ENCODE measurements around the gene MED9. TPM values are rescaled to one million over a fixed set of nuclear protein-coding genes. Genes with fewer than 3 reads are reported as not detected.
"Not testable (repeated sequence)": the region's sequence is repeated elsewhere in the genome, so short reads cannot be mapped to it uniquely, and the experiment has no call there.

Gene MED9
- total RNA-seq, 2 experiments from 2014 or later = 14.9 to 15.0 TPM

GRCh38 chr17:17443173-17443572 is 33.6 kb upstream of the MED9 start:
- H3K36me3 Mint-ChIP-seq (ENCODE audit: low read depth) = no peaks in the 10 kb centered on the region
- ChIA-PET CTCF (no interaction called here), POLR2A (no interaction called here)
- no peaks in the 10 kb centered on the region for H3K9me3 Mint-ChIP-seq (ENCODE audit: insufficient read depth)
- peaks cover 8% of the 10 kb centered on the region for H3K4me1 Mint-ChIP-seq (ENCODE audit: low read depth)
- DNase-seq (no peak), ATAC-seq (no peak)
- no peak overlapping the region for H3K4me3 Mint-ChIP-seq
- no peak overlapping the region for H3K27ac Mint-ChIP-seq
- H3K27me3 Mint-ChIP-seq (ENCODE audit: low read depth) = peaks cover 4% of the 10 kb centered on the region

- no peak overlapping the region for H3K4me3 Mint-ChIP-seq
- H3K36me3 Mint-ChIP-seq (ENCODE audit: low read depth) = no peaks in the 10 kb centered on the region
- ChIA-PET POLR2A (no interaction called here), CTCF (no interaction called here)
- ATAC-seq = no peak
- no peaks in the 10 kb centered on the region for H3K4me1 Mint-ChIP-seq (ENCODE audit: low read depth)
- H3K27ac Mint-ChIP-seq = no peak overlapping the region
- no peaks in the 10 kb centered on the region for H3K9me3 Mint-ChIP-seq (ENCODE audit: insufficient read depth)
- no peak for DNase-seq
- peaks cover 4% of the 10 kb centered on the region for H3K27me3 Mint-ChIP-seq (ENCODE audit: low read depth)
Measured at GRCh38 chr17:17445296-17445924, 31.4 kb upstream of the MED9 start.

- H3K27me3 Mint-ChIP-seq (ENCODE audit: low read depth) = peaks cover 4% of the 10 kb centered on the region
- H3K4me1 Mint-ChIP-seq (ENCODE audit: low read depth) = no peaks in the 10 kb centered on the region
- no peak overlapping the region for H3K27ac Mint-ChIP-seq
Measured at GRCh38 chr17:17445925-17446665, 30.7 kb upstream of the MED9 start.

GRCh38 chr17:17446666-17447155 is 30.1 kb upstream of the MED9 start:
- Mint-ChIP-seq H3K9me3 (ENCODE audit: insufficient read depth) (no peaks in the 10 kb centered on the region), H3K4me3 (no peak overlapping the region), H3K27ac (no peak overlapping the region), H3K4me1 (ENCODE audit: low read depth) (no peaks in the 10 kb centered on the region), H3K27me3 (ENCODE audit: low read depth) (peaks cover 7% of the 10 kb centered on the region), H3K36me3 (ENCODE audit: low read depth) (no peaks in the 10 kb centered on the region)
- POLR2A ChIA-PET = interaction anchor here (0.8 kb wide), 1 partner anchor 35 kb away, joined by 3 read pairs; no protein-coding TSS in a partner anchor
- ATAC-seq = no peak
- no peak for DNase-seq
- CTCF ChIA-PET = no interaction called here

More at GRCh38 chr17:17445925-17446665, 30.7 kb upstream of the MED9 start:
- Mint-ChIP-seq H3K9me3 (ENCODE audit: insufficient read depth) (no peaks in the 10 kb centered on the region), H3K36me3 (ENCODE audit: low read depth) (no peaks in the 10 kb centered on the region), H3K4me3 (no peak overlapping the region)
- ATAC-seq = no peak
- no peak for DNase-seq
- POLR2A ChIA-PET = no interaction called here
- CTCF ChIA-PET = no interaction called here

GRCh38 chr17:17447264-17447663 is 29.5 kb upstream of the MED9 start:
- Mint-ChIP-seq H3K4me3 (no peak overlapping the region), H3K27me3 (ENCODE audit: low read depth) (peaks cover 7% of the 10 kb centered on the region), H3K27ac (no peak overlapping the region), H3K4me1 (ENCODE audit: low read depth) (no peaks in the 10 kb centered on the region), H3K9me3 (ENCODE audit: insufficient read depth) (no peaks in the 10 kb centered on the region), H3K36me3 (ENCODE audit: low read depth) (no peaks in the 10 kb centered on the region)
- DNase-seq = no peak
- ATAC-seq = no peak
- ChIA-PET POLR2A (interaction anchor here (0.8 kb wide), 1 partner anchor 34 kb away, joined by 3 read pairs; no protein-coding TSS in a partner anchor), CTCF (no interaction called here)

- CTCF ChIA-PET = interaction anchor here (1.1 kb wide), 1 partner anchor 8 kb away, joined by 3 read pairs; no protein-coding TSS in a partner anchor
Measured at GRCh38 chr17:17448076-17448475, 28.7 kb upstream of the MED9 start.

GRCh38 chr17:17448723-17449122 is 28.1 kb upstream of the MED9 start:
- Mint-ChIP-seq H3K4me3 (no peak overlapping the region), H3K27me3 (ENCODE audit: low read depth) (peaks cover 7% of the 10 kb centered on the region), H3K27ac (no peak overlapping the region), H3K9me3 (ENCODE audit: insufficient read depth) (no peaks in the 10 kb centered on the region), H3K4me1 (ENCODE audit: low read depth) (no peaks in the 10 kb centered on the region), H3K36me3 (ENCODE audit: low read depth) (no peaks in the 10 kb centered on the region)
- POLR2A ChIA-PET = no interaction called here
- DNase-seq (no peak), ATAC-seq (no peak)
- CTCF ChIA-PET = interaction anchor here (0.8 to 1.1 kb wide), 2 partner anchors 8 to 93 kb away, joined by 3 to 4 read pairs; no protein-coding TSS in a partner anchor

More at GRCh38 chr17:17448076-17448475, 28.7 kb upstream of the MED9 start:
- Mint-ChIP-seq H3K9me3 (ENCODE audit: insufficient read depth) (no peaks in the 10 kb centered on the region), H3K27ac (no peak overlapping the region), H3K4me1 (ENCODE audit: low read depth) (no peaks in the 10 kb centered on the region), H3K4me3 (no peak overlapping the region), H3K36me3 (ENCODE audit: low read depth) (no peaks in the 10 kb centered on the region), H3K27me3 (ENCODE audit: low read depth) (peaks cover 7% of the 10 kb centered on the region)
- DNase-seq (no peak), ATAC-seq (no peak)
- POLR2A ChIA-PET = no interaction called here

GRCh38 chr17:17453088-17453487 is 23.7 kb upstream of the MED9 start:
- CTCF ChIA-PET = no interaction called here
- peaks cover 8% of the 10 kb centered on the region for H3K27me3 Mint-ChIP-seq (ENCODE audit: low read depth)
- no peaks in the 10 kb centered on the region for H3K4me1 Mint-ChIP-seq (ENCODE audit: low read depth)
- no peaks in the 10 kb centered on the region for H3K36me3 Mint-ChIP-seq (ENCODE audit: low read depth)
- DNase-seq (no peak), ATAC-seq (no peak)
- POLR2A ChIA-PET = no interaction called here
- H3K4me3 Mint-ChIP-seq = no peak overlapping the region
- no peaks in the 10 kb centered on the region for H3K9me3 Mint-ChIP-seq (ENCODE audit: insufficient read depth)
- no peak overlapping the region for H3K27ac Mint-ChIP-seq

- H3K9me3 Mint-ChIP-seq (ENCODE audit: insufficient read depth) = no peaks in the 10 kb centered on the region
- DNase-seq (no peak), ATAC-seq (no peak)
- ChIA-PET CTCF (no interaction called here), POLR2A (no interaction called here)
- H3K36me3 Mint-ChIP-seq (ENCODE audit: low read depth) = no peaks in the 10 kb centered on the region
- no peak overlapping the region for H3K4me3 Mint-ChIP-seq
- H3K27ac Mint-ChIP-seq = no peak overlapping the region
- H3K27me3 Mint-ChIP-seq (ENCODE audit: low read depth) = peaks cover 7% of the 10 kb centered on the region
- no peaks in the 10 kb centered on the region for H3K4me1 Mint-ChIP-seq (ENCODE audit: low read depth)
Measured at GRCh38 chr17:17454276-17454675, 22.5 kb upstream of the MED9 start.

- H3K27ac Mint-ChIP-seq; H3K27me3 Mint-ChIP-seq (ENCODE audit: low read depth); CTCF ChIA-PET; H3K4me1 Mint-ChIP-seq (ENCODE audit: low read depth); ATAC-seq; H3K9me3 Mint-ChIP-seq (ENCODE audit: insufficient read depth); H3K36me3 Mint-ChIP-seq (ENCODE audit: low read depth); H3K4me3 Mint-ChIP-seq; DNase-seq; POLR2A ChIA-PET: not testable (repeated sequence)
Measured at GRCh38 chr17:17454700-17455099, 22.1 kb upstream of the MED9 start.

- POLR2A ChIA-PET = no interaction called here
- ATAC-seq = no peak
- Mint-ChIP-seq H3K27me3 (ENCODE audit: low read depth) (peaks cover 7% of the 10 kb centered on the region), H3K9me3 (ENCODE audit: insufficient read depth) (no peaks in the 10 kb centered on the region), H3K4me1 (ENCODE audit: low read depth) (no peaks in the 10 kb centered on the region), H3K27ac (no peak overlapping the region), H3K4me3 (no peak overlapping the region), H3K36me3 (ENCODE audit: low read depth) (no peaks in the 10 kb centered on the region)
- no peak for DNase-seq
- CTCF ChIA-PET = no interaction called here
Measured at GRCh38 chr17:17455173-17455572, 21.6 kb upstream of the MED9 start.

GRCh38 chr17:17456251-17456650 is 20.5 kb upstream of the MED9 start:
- POLR2A ChIA-PET = no interaction called here
- H3K4me1 Mint-ChIP-seq (ENCODE audit: low read depth) = no peaks in the 10 kb centered on the region
- DNase-seq (no peak), ATAC-seq (no peak)
- H3K4me3 Mint-ChIP-seq = no peak overlapping the region
- no peaks in the 10 kb centered on the region for H3K9me3 Mint-ChIP-seq (ENCODE audit: insufficient read depth)
- CTCF ChIA-PET = interaction anchor here (1.0 to 1.1 kb wide), 2 partner anchors 41 to 101 kb away, joined by 3 read pairs; no protein-coding TSS in a partner anchor
- H3K27me3 Mint-ChIP-seq (ENCODE audit: low read depth) = peaks cover 5% of the 10 kb centered on the region
- H3K36me3 Mint-ChIP-seq (ENCODE audit: low read depth) = no peaks in the 10 kb centered on the region
- H3K27ac Mint-ChIP-seq = no peak overlapping the region
